Psoas muscle (tissue), 8 donors: Measurements from ENCODE around the gene SPSB4. TPM values are rescaled to one million over a fixed set of nuclear protein-coding genes. Genes with fewer than 3 reads are reported as not detected.

Source experiments
- ATAC-seq, 4 donors: fragments of 200-7000 bp; cut with Tn5 transposase; one replicate each; pipeline ENCODE4 v1.9.1; 2020; ENCODE audit warnings: moderate library complexity in 3 of 4, mild to moderate bottlenecking in 2 of 4
- DNase-seq, 2 donors: peaks; one replicate each; pipeline ENCODE4 v3.0.0-alpha.2; 2020
- H3K27ac ChIP-seq: fragments of 200-600 bp; one replicate; pipeline ENCODE4 v1.8.0; 2022
- H3K27me3 ChIP-seq, 3 donors: fragments of 200-600 bp in 1 of 3; one replicate each; pipeline versions ENCODE4 v1.6.1 to v1.8.0; 2013 to 2022; ENCODE audit warnings: low read length in 2 of 3, mild to moderate bottlenecking in 2 of 3, moderate library complexity in 1 of 3; ENCODE audit not compliant: insufficient read depth in 3 of 3
- H3K36me3 ChIP-seq, 2 donors: fragments of 200-600 bp in 1 of 2; one replicate each; pipeline versions ENCODE4 v1.6.1 to v1.8.0; 2013 to 2022; ENCODE audit warnings: low read depth in 1 of 2, mild to moderate bottlenecking in 1 of 2, moderate library complexity in 1 of 2; ENCODE audit not compliant: insufficient read depth in 1 of 2
- H3K4me1 ChIP-seq: fragments of 200-600 bp; one replicate; pipeline ENCODE4 v1.8.0; 2022
- H3K4me3 ChIP-seq: fragments of 200-600 bp; one replicate; pipeline ENCODE4 v1.8.0; 2022; ENCODE audit warnings: mild to moderate bottlenecking
- H3K9me3 ChIP-seq: fragments of 200-600 bp; one replicate; pipeline ENCODE4 v1.8.0; 2022
- CTCF ChIP-seq: fragments of 200-600 bp; IDR thresholded peaks from one replicate; pipeline ENCODE4 v1.8.0; 2022; ENCODE audit warnings: antibody characterized with exemption
- WGBS, 3 donors: extraction: QIAGEN DNeasy Blood & Tissue Kit; methylation state at CpG; one replicate each; pipeline versions ENCODE4 v1.1.6 to v1.1.7; 2013; 5-methylcytosine and 5-hydroxymethylcytosine counted together
- intact Hi-C, 2 donors: fragments of 100-400 bp; cut with DNase I; formaldehyde crosslinking; loops; one replicate each; pipeline versions ENCODE4 v1.11.0 to v1.14.2; 2022
- polyA plus RNA-seq, 3 donors: library from polyadenylated mRNA; stranded (reverse); fragments of 200-250 nt; gene quantifications; one replicate each; pipeline ENCODE4 v1.2.3, GENCODE V29; 2013
- total RNA-seq, 4 donors: library from RNA; stranded (reverse); fragmentation: NEBNext Ultra II Directional in 2 of 4; extraction: Animal tissue kit (Norgen Biotek cat#: 25700) in 2 of 4; gene quantifications; one replicate each; pipeline versions ENCODE4 v1.2.1 to v1.2.4, GENCODE V29; 2021 to 2023
- donor health status: healthy with polysubstance abuse.
- donor health status: DM: no; HTN: no; CAD: no; lungs with moderate emphysema.
- donor health status: Bipolar disorder and iron deficiency.
- donor health status: healthy.
- donor health status: DM: yes; HTN: yes; CAD: no.
- donor health status: DM: no; HTN: no; CAD: no.
- donor health status: DM: no; HTN: no; CAD: no.
- donor health status: DM: yes; HTN: yes; CAD: no.

The SPSB4 gene
- total and polyA plus RNA-seq, 7 donors: 0.39 to 1.9 (median 0.59) TPM

- H3K36me3 ChIP-seq: no peaks in the 10 kb centered on the region
- intact Hi-C loops: no loop called here
- peak overlapping the region; percentile 43 for H3K27ac ChIP-seq
- DNase-seq: peak; percentile 51 to 87
- no peak for TF ChIP-seq CTCF
- H3K9me3 ChIP-seq: no peaks in the 10 kb centered on the region
- H3K27me3 ChIP-seq: peaks cover 0 to 2% (median 0%) of the 10 kb centered on the region in 3 donors
- WGBS, 3 donors: 50 to 58% (median 52%) methylated on average over 13 of the region's 13 CpGs
- no peak overlapping the region for H3K4me3 ChIP-seq
- ATAC-seq: peak; percentile 93 to 97 (median 96)
- peaks cover 27% of the 10 kb centered on the region for H3K4me1 ChIP-seq
These were observed 32.9 kb downstream of the SPSB4 start for GRCh38 chr3:141083836-141084649.

GRCh38 chr3:141085343-141086070, 34.4 kb downstream of the SPSB4 start:
- peaks cover 0 to 2% (median 0%) of the 10 kb centered on the region in 3 donors for H3K27me3 ChIP-seq
- H3K4me1 ChIP-seq: peaks cover 27% of the 10 kb centered on the region
- H3K9me3 ChIP-seq: no peaks in the 10 kb centered on the region
- H3K27ac ChIP-seq: no peak overlapping the region
- TF ChIP-seq CTCF: no peak
- intact Hi-C loops: no loop called here
- no peaks in the 10 kb centered on the region for H3K36me3 ChIP-seq
- peak in 1 of 2 donors; percentile 49 for DNase-seq
- ATAC-seq: no peak
- 84 to 90% (median 85%) methylated on average over 3 of the region's 3 CpGs for WGBS, 3 donors
- no peak overlapping the region for H3K4me3 ChIP-seq

- no peak for ATAC-seq
- no peak for DNase-seq
- Histone ChIP-seq H3K27ac (no peak overlapping the region), H3K36me3 (no peaks in the 10 kb centered on the region), H3K4me1 (peaks cover 27% of the 10 kb centered on the region), H3K4me3 (no peak overlapping the region), H3K9me3 (no peaks in the 10 kb centered on the region), H3K27me3 (peaks cover 0 to 2% (median 0%) of the 10 kb centered on the region in 3 donors)
- intact Hi-C loops: no loop called here
- 17 to 31% (median 29%) methylated on average over 1 of the region's 1 CpG for WGBS, 3 donors
- no peak for TF ChIP-seq CTCF
These were observed 35.0 kb downstream of the SPSB4 start for GRCh38 chr3:141086188-141086587.

GRCh38 chr3:141087076-141087777, 36.1 kb downstream of the SPSB4 start:
- peaks cover 0 to 2% (median 0%) of the 10 kb centered on the region in 3 donors for H3K27me3 ChIP-seq
- H3K9me3 ChIP-seq: no peaks in the 10 kb centered on the region
- no peak for ATAC-seq
- H3K4me1 ChIP-seq: peaks cover 27% of the 10 kb centered on the region
- no peak overlapping the region for H3K4me3 ChIP-seq
- TF ChIP-seq CTCF: no peak
- no peaks in the 10 kb centered on the region for H3K36me3 ChIP-seq
- no peak overlapping the region for H3K27ac ChIP-seq
- WGBS, 3 donors: 65 to 77% (median 73%) methylated on average over 8 of the region's 8 CpGs
- intact Hi-C loops: no loop called here
- peak in 1 of 2 donors; percentile 21 for DNase-seq
